PC-3 (cell line): ENCODE data around the gene RNF222. TPM values are rescaled to one million over a fixed set of nuclear protein-coding genes. Genes with fewer than 3 reads are reported as not detected.

ENCODE experiments used
- ATAC-seq: fragments of 200-7000 bp; cut with Tn5 transposase; 2 replicates; pipeline ENCODE4 v1.9.1; 2020; ENCODE audit warnings: mild to moderate bottlenecking, moderate library complexity
- BruUV-seq: library from RNA; stranded (reverse); fragments of 400-500 nt; replicated peaks from 2 replicates; lab custom pipeline; 2021; lab: Mats Ljungman, UMichigan
- CTCF ChIA-PET: fragments of 300-600 bp; sonication (Branson Sonifier 250); formaldehyde crosslinking; loops from one replicate; lab custom pipeline; 2022; ENCODE audit warnings: antibody characterized with exemption; lab: Charles Lee
- POLR2A ChIA-PET: fragments of 300-600 bp; sonication (Branson Sonifier 250); formaldehyde crosslinking; loops from one replicate; lab custom pipeline; 2022; ENCODE audit warnings: antibody characterized with exemption; ENCODE audit not compliant: unreplicated experiment; lab: Charles Lee
- DNase-seq: peaks from one replicate; pipeline ENCODE4 v3.0.0-alpha.2; 2015
- H2AFZ ChIP-seq: fragments of 300-600 bp; sonication (generic); 2 replicates; pipeline ENCODE4 v1.6.0; 2016; ENCODE audit warnings: antibody characterized with exemption, low read length
- H3F3A ChIP-seq: fragments of 300-600 bp; sonication (generic); one replicate; pipeline ENCODE4 v1.6.0; 2017; ENCODE audit warnings: antibody characterized with exemption, low read length, control low read depth, mild to moderate bottlenecking; ENCODE audit not compliant: unreplicated experiment
- H3K27ac ChIP-seq: fragments of 300-600 bp; sonication (generic); 2 replicates; pipeline ENCODE4 v1.5.1; 2016; ENCODE audit warnings: mild to moderate bottlenecking, low read length
- H3K27me3 ChIP-seq: fragments of 300-600 bp; sonication (generic); 2 replicates; pipeline ENCODE4 v1.6.1; 2016; ENCODE audit warnings: low read length, mixed read lengths
- H3K36me3 ChIP-seq: fragments of 300-600 bp; sonication (generic); 2 replicates; pipeline ENCODE4 v1.6.1; 2016; ENCODE audit warnings: low read depth, mixed run types, low read length, mixed read lengths
- H3K4me1 ChIP-seq: fragments of 300-600 bp; sonication (generic); 2 replicates; pipeline ENCODE4 v1.5.1; 2016; ENCODE audit warnings: low read length; ENCODE audit not compliant: insufficient read depth
- H3K4me2 ChIP-seq: fragments of 300-600 bp; sonication (generic); 2 replicates; pipeline ENCODE4 v1.6.0; 2016; ENCODE audit warnings: low read length
- H3K4me3 ChIP-seq: fragments of 300-600 bp; sonication (generic); 2 replicates; pipeline ENCODE4 v1.5.1; 2016; ENCODE audit warnings: mild to moderate bottlenecking, low read length, mixed read lengths
- H3K79me2 ChIP-seq: fragments of 300-600 bp; sonication (generic); 2 replicates; pipeline ENCODE4 v1.6.1; 2017; ENCODE audit warnings: low read length, mixed read lengths
- H3K9ac ChIP-seq: fragments of 300-600 bp; sonication (generic); 2 replicates; pipeline ENCODE4 v1.6.0; 2016; ENCODE audit warnings: mild to moderate bottlenecking, low read length
- H3K9me2 ChIP-seq: fragments of 300-600 bp; sonication (generic); replicated peaks from 2 replicates; pipeline ENCODE4 v1.6.1; 2016; ENCODE audit warnings: mixed run types, low read length, mixed read lengths
- H3K9me3 ChIP-seq: fragments of 300-600 bp; sonication (generic); 2 replicates; pipeline ENCODE4 v1.6.1; 2016; ENCODE audit warnings: low read length, mixed read lengths
- H4K20me1 ChIP-seq: fragments of 300-600 bp; sonication (generic); 2 replicates; pipeline ENCODE4 v1.6.1; 2016; ENCODE audit warnings: low read length, mixed read lengths
- EZH2 ChIP-seq: fragments of 300-600 bp; sonication (generic); IDR thresholded peaks from one replicate; pipeline ENCODE4 v1.6.1; 2017; ENCODE audit warnings: antibody characterized with exemption, mild to moderate bottlenecking, low read length; ENCODE audit not compliant: unreplicated experiment
- EZH2phosphoT487 ChIP-seq: fragments of 300-600 bp; sonication (generic); IDR thresholded peaks from 2 replicates; pipeline ENCODE4 v1.6.1; 2018; ENCODE audit warnings: mild to moderate bottlenecking, antibody characterized with exemption, low read length, borderline replicate concordance
- intact Hi-C: fragments of 100-400 bp; cut with micrococcal nuclease; formaldehyde crosslinking; loops from 2 replicates; pipeline ENCODE4 v1.9.0; 2023
- total RNA-seq: library from RNA; depleted of rRNA; stranded (reverse); fragments of >200 nt; gene quantifications from 2 replicates; pipeline ENCODE4 v1.2.3, GENCODE V29; 2014
- TF ChIP-seq, protein P1 (sequence below): fragments of 300-600 bp; sonication (generic); conservative IDR thresholded peaks from 2 replicates; pipeline ENCODE4 v1.5.1; 2017; ENCODE audit warnings: antibody characterized with exemption, low read depth, mild to moderate bottlenecking, low read length

RNF222 gene
- total RNA-seq, 1 experiment from 2014 or later = 0.07 TPM

DNA sequence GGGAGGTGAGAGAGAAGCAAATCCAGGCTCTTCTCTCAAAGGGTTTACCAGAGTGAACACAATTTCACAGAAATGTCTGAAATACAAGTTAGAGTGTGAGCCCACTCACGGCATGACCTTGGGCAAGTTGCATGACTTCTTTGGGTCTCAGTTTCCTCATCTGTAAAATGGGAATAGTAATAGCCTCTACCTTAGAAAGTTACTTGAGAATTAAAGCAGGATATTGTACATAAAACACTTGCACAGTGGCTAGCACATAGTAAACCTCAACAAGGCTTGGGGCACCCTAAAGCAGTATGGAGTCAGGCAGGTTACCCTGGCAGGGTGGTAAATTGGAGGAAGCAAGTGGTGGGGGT is 13.2 kb upstream of the RNF222 start:
- Histone ChIP-seq H3K27me3 (no peaks in the 10 kb centered on the region), H3K4me3 (no peak overlapping the region), H3K4me2 (peak overlapping the region; percentile 21; the same call in 1 of the 2 replicates), H3K36me3 (no peaks in the 10 kb centered on the region), H3K27ac (no peak overlapping the region), H4K20me1 (no peaks in the 10 kb centered on the region), H3K9me3 (no peaks in the 10 kb centered on the region), H3K4me1 (peaks cover 16% of the 10 kb centered on the region), H3K79me2 (no peaks in the 10 kb centered on the region), H3F3A (no peaks in the 10 kb centered on the region), H3K9ac (no peak overlapping the region), H3K9me2 (no peaks in the 10 kb centered on the region), H2AFZ (no peak overlapping the region)
- TF ChIP-seq EZH2phosphoT487 (no peak), EZH2 (no peak)
- TF ChIP-seq, protein P1, sequence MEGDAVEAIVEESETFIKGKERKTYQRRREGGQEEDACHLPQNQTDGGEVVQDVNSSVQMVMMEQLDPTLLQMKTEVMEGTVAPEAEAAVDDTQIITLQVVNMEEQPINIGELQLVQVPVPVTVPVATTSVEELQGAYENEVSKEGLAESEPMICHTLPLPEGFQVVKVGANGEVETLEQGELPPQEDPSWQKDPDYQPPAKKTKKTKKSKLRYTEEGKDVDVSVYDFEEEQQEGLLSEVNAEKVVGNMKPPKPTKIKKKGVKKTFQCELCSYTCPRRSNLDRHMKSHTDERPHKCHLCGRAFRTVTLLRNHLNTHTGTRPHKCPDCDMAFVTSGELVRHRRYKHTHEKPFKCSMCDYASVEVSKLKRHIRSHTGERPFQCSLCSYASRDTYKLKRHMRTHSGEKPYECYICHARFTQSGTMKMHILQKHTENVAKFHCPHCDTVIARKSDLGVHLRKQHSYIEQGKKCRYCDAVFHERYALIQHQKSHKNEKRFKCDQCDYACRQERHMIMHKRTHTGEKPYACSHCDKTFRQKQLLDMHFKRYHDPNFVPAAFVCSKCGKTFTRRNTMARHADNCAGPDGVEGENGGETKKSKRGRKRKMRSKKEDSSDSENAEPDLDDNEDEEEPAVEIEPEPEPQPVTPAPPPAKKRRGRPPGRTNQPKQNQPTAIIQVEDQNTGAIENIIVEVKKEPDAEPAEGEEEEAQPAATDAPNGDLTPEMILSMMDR = no peak
- BruUV-seq = no TSS peak
- DNase-seq = no peak
- ATAC-seq = no peak
- intact Hi-C loops = loop anchor here (2.0 kb wide), 1 partner anchor 336 kb away; no protein-coding TSS in a partner anchor
- CTCF ChIA-PET = interaction anchor here (0.8 to 1.2 kb wide), 3 partner anchors 9 to 335 kb away, joined by 3 to 5 read pairs (median 4); no protein-coding TSS in a partner anchor
- POLR2A ChIA-PET = no interaction called here

DNA sequence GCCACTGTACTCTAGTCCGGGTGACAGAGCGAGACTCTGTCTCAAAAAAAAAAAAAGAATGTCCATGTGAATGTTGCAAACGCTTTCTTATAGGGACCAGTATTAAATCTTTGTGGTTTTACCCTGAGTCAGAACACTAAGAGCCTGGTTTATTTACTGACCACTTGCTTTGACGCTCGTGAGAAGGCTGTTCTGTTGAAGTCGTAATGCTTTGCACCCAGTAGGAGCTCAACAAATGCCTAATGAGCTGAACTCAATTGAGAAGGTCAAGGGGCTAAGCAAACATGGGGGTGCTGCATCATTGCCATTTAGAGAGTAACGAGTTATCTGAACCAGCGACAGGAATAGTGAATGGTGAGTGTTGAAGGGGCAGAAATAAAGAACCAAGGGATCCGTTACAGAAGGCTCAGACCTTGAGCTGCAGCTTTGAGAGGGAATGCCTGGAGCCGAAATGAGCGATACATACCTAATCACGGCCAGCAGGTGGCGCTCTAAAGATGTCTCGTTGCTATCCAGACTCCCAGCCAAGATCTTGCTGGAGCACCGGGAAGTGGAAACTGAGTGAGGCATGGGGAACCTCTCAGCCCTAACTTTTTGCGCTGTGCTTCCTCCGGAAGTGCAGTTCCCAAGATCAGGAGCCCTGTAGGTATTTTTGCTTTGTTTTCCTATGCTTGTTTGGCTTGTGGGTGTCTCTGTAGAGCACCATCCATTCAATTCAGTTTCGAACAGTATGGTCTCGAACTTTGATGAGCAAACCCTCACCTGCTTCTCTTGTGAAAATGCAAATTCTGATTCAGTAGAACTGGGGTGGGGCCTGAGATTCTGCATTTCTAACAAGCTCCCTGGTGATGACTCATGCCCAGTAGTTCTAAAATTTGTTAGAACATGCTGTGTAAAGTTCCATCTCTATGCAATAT is 12.6 kb upstream of the RNF222 start:
- no peaks in the 10 kb centered on the region for H4K20me1 ChIP-seq
- no peaks in the 10 kb centered on the region for H3K9me2 ChIP-seq
- no peaks in the 10 kb centered on the region for H3F3A ChIP-seq
- TF ChIP-seq EZH2 = no peak
- TF ChIP-seq, protein P1 = peak; percentile 81
- no peaks in the 10 kb centered on the region for H3K9me3 ChIP-seq
- peak overlapping the region; percentile 50 for H3K27ac ChIP-seq
- CTCF ChIA-PET = interaction anchor here (0.8 to 1.2 kb wide), 5 partner anchors 10 to 375 kb away, joined by 3 to 10 read pairs (median 5); partner anchors contain the start of gene NDEL1
- peak; percentile 89 for ATAC-seq
- H3K4me3 ChIP-seq = peak overlapping the region; percentile 58
- no peaks in the 10 kb centered on the region for H3K36me3 ChIP-seq
- peak overlapping the region; percentile 83 for H2AFZ ChIP-seq
- POLR2A ChIA-PET = no interaction called here
- intact Hi-C loops = loop anchor here (2.0 kb wide), 1 partner anchor 337 kb away; no protein-coding TSS in a partner anchor
- no peak overlapping the region for H3K9ac ChIP-seq
- H3K79me2 ChIP-seq = no peaks in the 10 kb centered on the region
- H3K27me3 ChIP-seq = no peaks in the 10 kb centered on the region
- BruUV-seq = no TSS peak
- DNase-seq = peak; percentile 84
- peaks cover 16% of the 10 kb centered on the region for H3K4me1 ChIP-seq
- peak overlapping the region; percentile 86 for H3K4me2 ChIP-seq

DNA sequence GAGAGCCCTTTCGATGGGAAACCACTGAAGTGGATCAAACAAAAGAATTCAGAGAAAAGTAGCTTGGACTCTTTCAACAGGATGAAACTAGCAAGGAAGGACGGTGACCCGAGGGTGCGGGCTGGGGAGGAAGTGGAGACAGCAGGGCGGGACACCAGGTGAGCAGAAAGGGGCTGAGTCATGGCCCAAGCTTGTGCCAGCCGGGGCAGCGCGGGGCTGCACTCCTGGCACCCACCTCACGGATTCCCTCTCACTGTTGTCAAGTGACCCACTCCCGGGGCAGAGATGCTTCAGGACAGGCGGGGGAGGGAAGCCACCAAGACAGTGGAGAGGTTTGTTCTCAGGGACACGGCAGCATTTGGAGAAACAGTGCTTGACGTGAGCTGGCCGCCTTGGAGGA is 10.7 kb upstream of the RNF222 start:
- H3K27me3 ChIP-seq = no peaks in the 10 kb centered on the region
- H3K9ac ChIP-seq = 0 out of 2 replicates have a peak overlapping the region, but pooled peaks have one; percentile 21
- H3K79me2 ChIP-seq = no peaks in the 10 kb centered on the region
- peak overlapping the region; percentile 43 for H3K27ac ChIP-seq
- peak overlapping the region; percentile 82 for H2AFZ ChIP-seq
- intact Hi-C loops = no loop called here
- DNase-seq = peak; percentile 65
- BruUV-seq = no TSS peak
- H4K20me1 ChIP-seq = no peaks in the 10 kb centered on the region
- peak overlapping the region; percentile 49 for H3K4me2 ChIP-seq
- ATAC-seq = peak; percentile 66
- H3K9me2 ChIP-seq = no peaks in the 10 kb centered on the region
- no peak overlapping the region; the same call in 1 of the 2 replicates for H3K4me3 ChIP-seq
- H3F3A ChIP-seq = no peaks in the 10 kb centered on the region
- no peak for TF ChIP-seq EZH2
- no peak for TF ChIP-seq EZH2phosphoT487
- no peaks in the 10 kb centered on the region for H3K9me3 ChIP-seq
- CTCF ChIA-PET = no interaction called here
- H3K4me1 ChIP-seq = peaks cover 16% of the 10 kb centered on the region
- POLR2A ChIA-PET = no interaction called here
- H3K36me3 ChIP-seq = no peaks in the 10 kb centered on the region
